ENCODE data around the gene HEPACAM2.

HEPACAM2 gene

DNA sequence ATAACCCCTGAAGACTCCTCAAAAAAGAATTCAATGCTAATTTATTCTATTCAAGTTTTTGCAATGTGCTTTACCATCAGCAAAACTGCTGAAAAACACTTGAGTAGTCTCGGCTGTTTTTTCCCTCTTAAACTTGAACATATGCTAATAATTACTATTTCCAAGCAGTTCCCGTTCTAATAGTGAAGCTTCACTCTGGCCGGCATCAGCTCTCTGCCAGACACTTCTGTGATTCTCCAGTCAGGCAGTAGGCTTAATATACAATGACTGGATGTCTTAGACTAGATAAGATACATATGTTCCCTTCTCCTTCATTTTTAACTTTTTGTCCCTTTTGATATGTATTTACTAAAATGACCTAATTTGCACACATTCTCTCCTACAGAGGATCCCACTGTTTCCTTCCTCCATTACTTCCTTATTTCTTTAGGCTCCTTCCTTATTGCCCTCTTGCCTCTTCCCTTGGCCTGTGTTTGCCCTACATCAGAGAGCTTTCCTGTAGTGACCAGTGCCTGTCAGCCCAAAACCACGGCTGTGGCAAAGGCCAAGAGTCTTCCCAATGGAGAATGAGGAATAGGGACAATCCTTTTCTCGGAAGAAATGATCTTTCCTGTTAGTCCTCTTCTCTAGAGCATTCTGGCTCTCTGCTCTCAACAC lies 23.5 kb downstream of the HEPACAM2 start:
- DNase-seq, result no peak

DNA sequence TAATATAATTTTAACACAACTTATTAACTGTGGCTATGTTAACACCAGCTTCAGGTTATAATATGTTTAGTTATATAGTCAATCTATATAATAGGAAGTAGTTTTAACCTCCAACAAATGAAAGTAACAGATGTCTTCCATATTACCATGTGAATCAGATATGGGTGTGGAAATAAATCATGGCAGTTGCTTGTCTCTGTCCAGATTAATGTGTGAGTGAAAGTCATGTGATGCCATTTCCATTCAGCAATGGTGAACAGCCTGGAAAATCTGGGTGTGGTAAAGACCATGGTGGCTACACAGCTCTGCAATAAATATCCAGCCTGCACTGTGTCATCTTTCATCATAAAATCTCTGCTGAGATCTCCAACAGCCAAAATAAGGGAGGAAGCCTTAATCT lies 27.8 kb downstream of the HEPACAM2 start:
- no peak for DNase-seq

DNA sequence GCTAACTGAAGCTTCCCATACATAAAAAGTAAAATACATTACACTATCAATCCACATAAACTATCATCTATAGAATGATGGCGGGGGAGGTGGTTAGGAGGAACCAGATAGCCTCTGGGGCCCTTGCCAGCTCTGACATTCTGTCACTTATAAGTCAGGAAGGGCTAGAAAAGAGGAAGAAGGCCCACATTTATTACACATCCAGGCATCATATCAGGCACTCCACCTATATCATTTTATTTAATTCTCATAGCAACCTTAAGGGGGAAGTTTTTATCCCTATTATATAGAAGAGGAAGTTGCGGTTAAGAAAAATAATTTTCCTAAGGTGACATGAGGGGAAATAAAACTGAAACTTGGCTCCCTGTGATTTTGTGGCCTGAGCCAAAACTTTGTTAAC lies 29.9 kb downstream of the HEPACAM2 start:
- no peak for DNase-seq

DNA sequence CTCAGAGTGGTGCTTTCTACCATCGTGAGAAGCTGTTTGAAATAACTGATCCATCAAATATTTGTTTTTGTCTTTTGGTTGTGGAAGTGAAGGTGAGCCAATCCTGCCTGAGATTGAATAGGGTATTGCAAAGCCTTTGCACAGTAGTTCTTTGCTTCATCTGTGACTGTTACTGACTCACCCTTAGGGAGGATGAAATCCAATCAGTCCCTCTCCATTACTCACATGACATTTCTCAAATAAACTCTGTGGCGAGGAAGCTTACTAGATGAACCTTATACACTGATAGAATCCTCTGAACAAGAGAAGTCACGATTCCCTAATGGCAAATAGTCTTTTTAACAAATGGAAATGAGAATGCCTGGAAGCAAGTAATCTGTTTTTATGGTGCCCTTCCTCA lies 31.9 kb downstream of the HEPACAM2 start:
- DNase-seq, result no peak

DNA sequence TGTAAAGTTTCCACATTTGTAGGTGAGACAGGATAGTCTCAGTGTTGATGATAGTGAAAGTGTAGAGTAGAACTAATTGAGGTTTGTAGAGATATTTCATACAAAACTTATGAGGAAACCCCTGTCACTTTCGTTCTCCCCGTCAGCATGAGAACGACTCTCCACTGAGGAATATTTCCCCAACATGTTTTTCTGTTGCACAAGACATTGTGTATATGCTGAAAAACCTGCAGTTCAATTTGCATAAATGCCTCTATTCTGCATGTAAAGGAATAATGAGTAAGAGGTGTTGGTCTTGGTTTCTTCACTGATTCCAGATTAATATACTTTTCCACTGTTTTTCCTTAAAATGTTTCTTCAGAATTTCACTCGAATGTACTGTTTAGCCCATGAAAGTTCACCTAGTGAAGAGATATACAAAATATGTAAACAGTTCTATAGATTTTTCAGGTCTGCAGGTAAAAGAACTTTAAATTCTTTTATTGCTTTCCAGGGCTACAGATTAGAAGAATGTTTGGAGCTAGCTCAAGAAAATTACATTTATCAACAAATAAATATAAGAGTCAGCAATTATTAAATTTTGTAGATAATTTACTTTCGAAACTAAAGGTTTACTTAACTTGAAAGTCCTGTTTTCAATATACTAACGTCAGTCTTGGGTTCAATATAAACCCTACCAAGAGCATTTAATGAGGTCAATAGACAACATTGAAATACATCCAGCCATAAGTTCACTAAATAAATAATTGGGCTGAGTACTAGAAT lies 37.2 kb downstream of the HEPACAM2 start:
- DNase-seq, result no peak

DNA sequence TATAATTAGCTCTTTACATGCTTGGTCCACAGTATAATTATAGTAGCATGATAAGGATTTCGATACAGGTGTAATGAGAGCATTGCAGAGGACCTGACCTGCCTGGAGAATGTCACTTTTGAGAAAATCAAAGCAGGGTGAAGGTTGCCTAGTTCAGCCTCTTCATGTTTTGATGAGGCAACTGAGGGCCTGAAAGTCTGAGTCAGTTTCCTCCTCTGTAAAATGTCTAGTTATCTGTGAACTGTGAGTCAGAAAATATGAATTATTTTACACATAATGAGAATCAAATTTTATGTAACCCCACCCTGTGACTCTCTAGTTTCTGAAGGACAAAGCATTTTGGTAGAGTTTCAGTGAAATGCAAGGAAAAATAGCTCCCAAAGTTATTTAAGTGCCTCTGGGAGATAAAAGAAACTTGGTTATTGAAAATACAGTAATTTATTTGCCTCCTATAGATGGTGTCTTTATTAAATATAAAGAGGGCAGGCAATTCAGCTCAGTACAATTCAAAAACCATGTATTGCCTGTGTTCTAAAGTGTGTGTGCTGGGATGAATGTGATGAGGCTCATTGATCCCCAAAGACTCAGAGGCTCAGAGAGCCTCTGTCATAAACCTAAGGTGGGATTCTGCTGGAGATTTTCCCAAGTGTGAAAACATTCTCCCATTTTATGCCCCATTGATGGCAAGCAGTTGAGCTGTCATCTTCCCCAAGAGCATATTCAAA lies 40.8 kb downstream of the HEPACAM2 start:
- no peak for DNase-seq

DNA sequence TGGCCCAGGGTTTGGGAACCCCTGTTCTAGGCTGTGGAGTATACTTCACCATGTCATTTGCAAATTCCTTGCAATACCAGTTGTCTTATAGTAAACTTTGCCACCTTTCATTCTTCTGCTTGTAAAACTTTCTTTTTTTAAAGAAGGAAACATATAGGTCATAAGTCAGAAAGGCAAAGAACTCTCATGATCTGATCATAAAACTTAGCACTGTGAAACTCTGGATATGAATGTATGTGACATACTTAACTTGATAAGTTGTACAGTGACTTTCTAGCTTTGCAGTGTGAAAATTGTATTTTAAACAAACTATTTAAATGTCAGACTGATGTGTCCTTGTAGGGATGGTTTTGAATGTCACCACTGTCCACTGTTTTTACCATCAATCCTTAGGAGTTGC lies 47.1 kb downstream of the HEPACAM2 start:
- DNase-seq, result no peak

DNA sequence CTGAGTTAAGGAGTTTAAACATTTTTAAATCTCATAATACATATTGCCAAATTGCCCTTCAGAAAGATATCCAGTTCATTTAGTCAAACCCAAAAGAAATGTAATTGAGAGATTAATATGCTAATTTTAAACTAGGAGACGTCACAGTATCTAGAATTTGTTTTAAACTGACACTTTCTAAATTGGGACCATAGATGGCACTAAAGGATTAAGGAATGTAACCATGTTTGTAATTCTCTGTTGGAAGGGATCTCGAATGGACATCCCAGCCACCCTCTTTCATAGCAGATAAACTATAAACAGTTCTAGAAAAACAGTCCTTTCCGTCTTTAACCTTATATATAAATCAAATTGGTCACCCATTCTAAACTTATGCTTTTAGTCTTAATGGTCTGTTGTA lies 48.1 kb downstream of the HEPACAM2 start:
- DNase-seq, result no peak

DNA sequence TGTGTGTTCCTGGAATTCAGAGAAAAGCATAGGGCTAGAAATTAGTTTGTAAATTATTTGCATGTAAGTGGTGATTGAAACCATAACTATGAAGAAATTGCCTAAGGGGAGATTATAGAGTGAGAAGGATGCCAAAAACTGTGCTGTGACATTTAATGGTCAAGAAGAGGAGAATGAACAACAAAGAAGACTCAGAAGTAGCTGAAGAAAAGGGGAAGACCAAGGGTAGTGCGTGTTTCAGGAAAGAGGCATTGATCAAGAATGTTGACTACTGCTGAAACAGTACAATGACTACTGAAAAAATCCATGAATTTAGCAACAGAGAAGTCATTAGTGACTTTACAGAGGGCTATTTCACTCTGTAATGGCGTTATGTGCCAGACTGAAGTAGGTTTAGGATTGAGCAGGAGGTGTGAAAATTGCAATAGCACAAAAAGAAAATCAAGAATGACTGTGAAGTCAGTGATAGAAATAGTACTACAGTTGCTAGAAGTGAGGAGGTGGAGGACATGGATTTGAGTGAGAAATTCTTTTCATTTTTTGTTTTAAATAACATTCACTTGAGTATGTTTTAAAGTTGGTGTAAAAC lies 49.2 kb downstream of the HEPACAM2 start:
- DNase-seq, result no peak

DNA sequence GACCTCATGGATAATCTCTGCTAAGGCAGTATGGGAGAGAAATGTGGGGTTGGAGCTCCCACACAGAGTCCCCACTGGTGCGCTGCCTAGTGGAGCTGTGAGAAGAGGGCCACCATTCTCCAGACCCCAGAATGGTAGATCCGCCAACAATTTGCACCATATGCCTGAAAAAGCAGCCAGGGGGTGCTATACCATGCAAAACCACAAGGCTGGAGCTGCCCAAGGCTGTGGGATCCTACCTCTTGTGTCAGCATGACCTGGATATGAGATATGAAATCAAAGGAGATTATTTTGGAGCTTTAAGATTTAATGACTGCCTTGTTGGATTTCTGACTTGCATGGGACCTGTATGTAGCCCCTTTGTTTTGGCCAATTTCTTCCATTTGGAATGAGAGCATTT lies 51.0 kb downstream of the HEPACAM2 start:
- no peak for DNase-seq

DNA sequence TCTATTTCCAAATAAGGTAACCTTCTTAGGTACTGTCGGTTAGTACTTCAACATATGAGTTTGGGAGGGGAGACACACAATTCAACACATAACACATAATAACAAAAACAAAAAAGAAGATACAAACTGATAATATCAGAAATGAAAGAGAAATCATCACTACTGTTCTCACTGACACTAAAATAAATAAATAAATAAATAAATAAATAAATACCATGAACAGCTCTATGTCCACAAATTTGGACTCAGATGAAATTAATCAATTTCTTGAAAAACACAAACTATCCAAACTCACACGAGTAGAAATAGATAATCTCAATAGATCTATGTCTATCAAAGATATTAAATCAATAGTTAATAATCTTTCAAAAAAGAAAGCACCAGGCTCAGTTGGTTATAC lies 53.6 kb downstream of the HEPACAM2 start:
- no peak for DNase-seq

DNA sequence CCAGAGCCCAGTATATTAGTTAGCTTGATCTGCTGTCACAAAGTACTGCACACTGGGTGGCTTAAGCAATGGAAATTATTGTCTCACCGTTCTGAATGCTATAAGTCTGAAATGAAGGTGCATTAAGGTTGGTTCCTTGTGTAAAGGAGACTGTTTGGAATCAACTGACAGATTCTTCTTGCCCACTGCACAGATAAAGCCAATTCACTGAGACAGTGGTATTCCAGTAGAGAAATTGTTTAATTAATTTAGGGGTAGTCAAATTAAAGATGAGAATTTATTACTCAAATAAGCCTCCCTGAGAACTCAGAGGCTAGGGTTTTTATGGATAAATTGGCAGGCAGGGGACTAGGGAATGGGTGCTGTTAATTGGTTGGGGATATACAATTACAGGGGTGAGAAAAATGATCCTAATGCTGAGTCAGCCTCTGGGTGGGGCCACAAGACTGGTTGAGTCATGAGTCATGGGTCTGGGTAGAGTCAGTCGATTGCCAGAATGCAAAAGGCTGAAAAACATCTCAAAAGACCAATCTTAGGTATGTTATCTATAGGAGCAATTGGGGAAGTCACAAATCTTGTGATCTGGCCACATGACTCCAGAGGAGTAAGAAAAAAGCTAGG lies 54.6 kb downstream of the HEPACAM2 start:
- no peak for DNase-seq

DNA sequence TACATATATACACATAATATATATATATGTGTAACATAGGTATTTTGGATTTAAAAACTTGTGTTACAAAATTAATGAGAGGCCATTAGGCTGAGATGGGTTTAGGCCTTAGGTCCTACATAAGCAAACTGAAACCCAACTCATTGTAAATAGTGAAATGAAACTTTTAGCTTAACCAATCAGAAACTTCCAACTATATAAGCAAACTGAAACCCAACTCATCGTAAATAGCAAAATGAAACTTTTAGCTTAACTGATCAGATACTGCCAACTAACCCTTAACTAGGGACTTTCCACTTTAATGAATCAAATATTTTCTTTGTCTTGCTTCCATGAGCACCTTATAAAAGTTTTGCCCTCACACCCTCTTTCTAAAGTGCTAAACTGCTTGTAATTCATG lies 60.8 kb downstream of the HEPACAM2 start:
- no peak for DNase-seq

DNA sequence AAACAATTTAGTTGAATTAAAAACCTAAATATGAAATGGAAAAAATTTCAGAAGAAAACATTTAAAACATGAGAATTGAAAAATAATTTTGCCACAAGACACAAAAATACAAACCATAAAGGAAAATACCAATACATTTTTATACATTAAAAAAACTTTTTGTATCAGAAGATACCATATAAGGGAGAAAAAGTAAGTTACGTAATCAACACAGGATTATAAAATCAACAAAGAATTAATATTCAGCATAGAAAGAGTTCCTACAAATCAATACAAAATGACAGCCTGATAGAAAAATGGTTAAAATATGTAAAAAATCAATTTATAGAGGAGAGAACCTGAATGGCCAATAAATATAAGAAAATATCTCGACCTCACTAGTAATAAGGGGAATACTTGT lies 61.5 kb downstream of the HEPACAM2 start:
- DNase-seq, result no peak

DNA sequence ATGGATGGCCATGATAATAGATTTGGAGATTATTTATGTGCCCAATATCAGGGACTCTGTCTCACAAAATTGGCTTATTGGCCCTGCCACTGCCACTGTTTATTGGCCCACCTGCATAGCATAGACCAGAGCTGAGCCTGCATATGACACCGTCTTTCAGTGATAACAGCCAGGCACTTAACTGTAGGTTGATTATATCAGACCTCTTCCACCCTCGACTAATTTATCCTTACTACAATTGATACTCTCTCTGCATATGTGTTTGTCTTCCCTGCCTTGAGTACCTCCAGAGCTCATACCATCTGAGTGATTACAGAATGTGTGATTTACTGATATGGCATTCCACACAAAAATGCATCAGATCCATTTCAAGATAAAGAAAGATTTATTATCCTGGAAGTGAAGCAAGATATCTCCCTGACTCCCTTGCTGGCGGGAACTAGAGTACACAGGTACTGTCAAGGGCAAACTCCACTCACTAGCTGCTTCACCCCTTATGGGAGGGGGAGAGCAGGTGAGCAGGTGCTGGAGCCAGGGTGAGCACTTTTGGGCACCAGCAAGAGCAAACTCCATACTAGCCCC lies 65.0 kb downstream of the HEPACAM2 start:
- no peak for DNase-seq

DNA sequence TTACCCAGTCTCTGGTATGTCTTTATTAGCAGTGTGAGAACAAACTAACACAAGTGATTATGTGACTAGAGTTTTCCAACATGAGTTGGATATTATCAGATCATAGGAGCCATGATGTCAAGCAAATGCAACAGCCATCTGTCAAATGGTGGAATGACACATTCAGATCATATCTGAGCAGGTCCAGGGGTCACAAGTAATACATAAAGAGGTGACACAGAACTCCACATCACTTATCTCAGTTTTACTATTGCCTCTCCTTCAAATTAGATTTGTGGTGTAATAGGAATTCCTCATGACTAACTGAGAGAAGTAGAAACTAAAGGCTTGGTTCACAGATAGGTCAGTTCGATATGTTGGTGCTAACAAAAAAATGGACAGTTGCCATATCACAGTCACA lies 65.9 kb downstream of the HEPACAM2 start:
- DNase-seq, result no peak

DNA sequence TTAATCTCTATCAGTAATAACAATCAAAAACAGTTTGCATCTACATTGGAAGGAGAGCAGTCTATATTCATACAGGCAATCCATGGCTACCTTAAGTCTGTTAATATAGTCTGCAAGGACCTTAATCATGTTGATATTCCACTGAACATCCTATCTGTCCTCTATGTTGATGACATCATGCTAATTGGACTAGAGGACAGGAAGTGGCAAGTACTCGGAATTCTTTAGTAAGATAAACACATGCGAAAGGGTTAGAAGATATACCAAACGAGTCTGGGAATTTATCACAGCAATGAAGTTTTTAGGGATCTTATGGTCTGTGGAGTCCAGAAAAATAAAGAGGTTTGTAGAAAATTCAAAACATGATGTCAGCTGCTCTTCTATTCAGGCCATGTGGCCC lies 66.8 kb downstream of the HEPACAM2 start:
- no peak for DNase-seq

DNA sequence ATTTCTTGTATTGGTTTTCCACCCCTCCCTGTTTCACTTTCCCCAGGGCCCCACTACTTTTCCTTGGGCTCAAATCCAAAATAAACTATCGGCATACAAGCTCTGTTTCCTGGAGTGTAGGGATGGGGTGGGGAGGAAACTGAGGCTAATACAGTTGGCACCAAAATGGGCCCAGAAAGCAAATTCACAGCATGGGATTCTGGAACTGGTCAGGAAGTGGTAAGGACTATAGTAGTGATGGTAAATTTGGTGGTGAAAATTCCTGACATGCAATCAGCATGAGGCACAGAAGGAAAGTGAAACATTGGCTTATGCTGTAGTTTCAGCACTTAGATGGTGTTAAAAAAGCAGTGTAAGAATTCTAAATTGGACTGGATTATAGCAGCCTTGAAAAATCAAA lies 69.4 kb downstream of the HEPACAM2 start:
- no peak for DNase-seq

DNA sequence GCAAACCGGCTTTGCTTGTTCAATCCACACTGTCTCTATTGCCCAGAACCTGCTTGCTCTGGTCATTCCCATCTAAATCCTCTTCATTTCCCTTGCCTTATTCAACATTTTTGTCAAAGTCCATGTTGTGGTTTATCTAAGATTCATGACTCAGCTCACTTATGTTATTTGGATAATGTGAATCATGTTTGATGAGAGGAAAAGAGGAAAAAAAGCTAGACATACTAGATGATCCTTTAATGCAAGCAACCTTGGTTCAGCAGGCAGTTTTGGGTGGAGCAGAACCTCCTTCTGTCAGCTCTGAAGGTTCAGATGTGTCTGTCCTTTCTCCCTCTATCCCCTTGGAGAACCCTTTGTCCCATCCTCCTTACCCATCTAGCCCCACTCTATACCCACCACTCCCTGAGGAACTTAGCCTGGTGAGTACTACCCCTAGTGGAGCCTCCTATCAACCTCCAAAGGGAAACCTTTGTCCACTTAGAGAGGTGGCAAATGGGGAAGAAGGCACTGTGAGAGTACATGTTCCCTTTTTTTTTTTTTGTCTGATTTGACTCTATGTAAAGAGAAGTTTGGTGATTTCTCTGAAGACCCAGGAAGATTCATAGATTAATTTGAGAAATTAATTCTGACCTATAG lies 76.0 kb downstream of the HEPACAM2 start:
- peak in 1 of 2 donors; percentile 4 for DNase-seq

DNA sequence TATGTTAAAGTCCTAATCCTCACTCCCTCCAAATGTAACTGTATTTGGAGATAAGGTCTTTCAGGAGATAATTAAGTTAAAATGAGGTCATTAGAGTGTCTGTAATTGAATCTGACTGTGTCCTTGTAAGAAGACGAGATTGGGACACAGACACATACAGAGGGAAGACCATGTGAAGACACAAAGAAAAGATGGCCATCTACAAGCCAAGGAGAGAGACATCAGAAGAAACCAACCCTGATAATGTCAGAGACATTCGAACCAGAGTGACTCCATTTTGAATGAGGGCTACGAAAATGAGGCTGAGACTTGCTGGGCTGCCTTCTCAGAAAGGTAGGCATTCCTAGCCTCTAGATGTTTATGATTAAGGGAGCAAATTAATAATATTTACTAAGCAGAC lies 77.5 kb downstream of the HEPACAM2 start:
- no peak for DNase-seq

DNA sequence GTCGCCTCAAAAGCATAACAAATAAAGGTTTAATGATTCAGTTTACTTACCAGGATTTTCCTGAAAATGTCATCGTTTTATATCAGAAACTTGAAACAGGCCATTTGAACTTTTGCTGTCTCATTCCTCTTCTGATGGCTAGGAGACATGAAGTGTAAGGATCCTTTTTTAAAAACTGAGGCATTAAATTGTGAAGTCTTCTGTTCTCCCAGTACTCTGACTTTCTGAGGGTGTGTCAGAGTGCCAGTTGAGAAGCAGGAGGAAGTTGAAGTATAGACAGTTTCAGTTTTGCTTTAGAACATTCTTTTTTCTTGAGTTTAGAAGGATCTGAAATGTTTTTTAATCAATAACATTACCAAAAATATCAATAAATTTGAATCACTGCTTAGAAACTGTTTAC lies 78.1 kb downstream of the HEPACAM2 start, which contains the start of gene SAMD9L:
Gene SAMD9L (minus strand): TSS at position 242 of the 400 bp plus-strand sequence. CDS start 12,414 bp downstream, outside the sequence.
- peak in 1 of 2 donors; percentile 42 for DNase-seq

DNA sequence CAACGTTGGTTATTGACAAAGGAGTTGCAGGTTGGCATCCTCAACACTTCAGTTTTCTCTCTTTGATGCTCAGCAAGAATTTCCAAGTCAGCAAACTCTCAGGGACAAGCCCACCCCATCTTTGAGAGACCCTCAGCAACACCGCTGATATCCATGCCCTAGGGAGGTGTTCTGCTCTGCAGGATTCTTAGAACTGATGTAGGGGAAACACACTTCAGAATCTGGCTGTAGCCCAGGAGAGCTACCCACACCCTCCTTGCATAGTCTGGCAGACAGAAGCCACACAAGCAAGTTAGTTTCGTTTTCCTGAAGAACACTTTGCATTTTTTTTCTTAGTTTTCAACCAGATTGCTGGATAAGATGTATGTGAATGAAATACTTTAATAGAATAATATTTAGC lies 78.9 kb downstream of the HEPACAM2 start:
- DNase-seq, result peak; percentile 3 to 48
